ENCODE results near the gene COL4A3.
A peak's percentile ranks its signal among the peaks of the same experiment; 100 is the strongest.

The COL4A3 gene

GRCh38 chr2:227320305-227321094 is 156.1 kb downstream of the COL4A3 start:
- Histone ChIP-seq H3K27ac (no peak overlapping the region), H3K4me3 (no peak overlapping the region)
- DNase-seq (ENCODE audit: low spot score): no peak
- no peak for TF ChIP-seq CTCF (IDR thresholded peaks at IDR 0.05)

GRCh38 chr2:227322530-227323205 is 158.2 kb downstream of the COL4A3 start:
- DNase-seq (ENCODE audit: low spot score): no peak
- no peak for TF ChIP-seq CTCF (IDR thresholded peaks at IDR 0.05)
- H3K4me3 ChIP-seq: no peak overlapping the region
- no peak overlapping the region for H3K27ac ChIP-seq

- no peak overlapping the region for H3K27ac ChIP-seq
- no peak for TF ChIP-seq CTCF (IDR thresholded peaks at IDR 0.05)
- H3K4me3 ChIP-seq: no peak overlapping the region
- no peak for DNase-seq (ENCODE audit: low spot score)
Measured at GRCh38 chr2:227323818-227324217, 159.4 kb downstream of the COL4A3 start.

GRCh38 chr2:227324642-227324994 is 160.2 kb downstream of the COL4A3 start:
- no peak for TF ChIP-seq CTCF (IDR thresholded peaks at IDR 0.05)
- H3K27ac ChIP-seq: peak overlapping the region; percentile 92 to 94
- DNase-seq (ENCODE audit: low spot score): no peak
- peak overlapping the region; percentile 94 for H3K4me3 ChIP-seq

- Histone ChIP-seq H3K27ac (peak within 1 kb of the TSS; percentile 92 to 94), H3K4me3 (peak within 1 kb of the TSS; percentile 94)
- DNase-seq (ENCODE audit: low spot score): peak; percentile 96
- no peak for TF ChIP-seq CTCF (IDR thresholded peaks at IDR 0.05)
Measured at GRCh38 chr2:227324995-227325838, 160.8 kb downstream of the COL4A3 start, which contains the start of gene MFF. Gene MFF, plus strand, starts transcription at chr2:227325251. Its CDS starts 5,415 bp downstream, at chr2:227330666.

GRCh38 chr2:227325839-227326195 is 161.4 kb downstream of the COL4A3 start:
- no peak for TF ChIP-seq CTCF (IDR thresholded peaks at IDR 0.05)
- peak overlapping the region; percentile 92 to 94 for H3K27ac ChIP-seq
- peak overlapping the region; percentile 94 for H3K4me3 ChIP-seq
- DNase-seq (ENCODE audit: low spot score): no peak

Measured in coronary artery (tissue), 2 donors.